Measurements from ENCODE around the gene KREMEN1. TPM values are rescaled to one million over a fixed set of nuclear protein-coding genes. Genes with fewer than 3 reads are reported as not detected.

KREMEN1 gene
- total RNA-seq, 1 donor from 2014 or later = 102 TPM

DNA sequence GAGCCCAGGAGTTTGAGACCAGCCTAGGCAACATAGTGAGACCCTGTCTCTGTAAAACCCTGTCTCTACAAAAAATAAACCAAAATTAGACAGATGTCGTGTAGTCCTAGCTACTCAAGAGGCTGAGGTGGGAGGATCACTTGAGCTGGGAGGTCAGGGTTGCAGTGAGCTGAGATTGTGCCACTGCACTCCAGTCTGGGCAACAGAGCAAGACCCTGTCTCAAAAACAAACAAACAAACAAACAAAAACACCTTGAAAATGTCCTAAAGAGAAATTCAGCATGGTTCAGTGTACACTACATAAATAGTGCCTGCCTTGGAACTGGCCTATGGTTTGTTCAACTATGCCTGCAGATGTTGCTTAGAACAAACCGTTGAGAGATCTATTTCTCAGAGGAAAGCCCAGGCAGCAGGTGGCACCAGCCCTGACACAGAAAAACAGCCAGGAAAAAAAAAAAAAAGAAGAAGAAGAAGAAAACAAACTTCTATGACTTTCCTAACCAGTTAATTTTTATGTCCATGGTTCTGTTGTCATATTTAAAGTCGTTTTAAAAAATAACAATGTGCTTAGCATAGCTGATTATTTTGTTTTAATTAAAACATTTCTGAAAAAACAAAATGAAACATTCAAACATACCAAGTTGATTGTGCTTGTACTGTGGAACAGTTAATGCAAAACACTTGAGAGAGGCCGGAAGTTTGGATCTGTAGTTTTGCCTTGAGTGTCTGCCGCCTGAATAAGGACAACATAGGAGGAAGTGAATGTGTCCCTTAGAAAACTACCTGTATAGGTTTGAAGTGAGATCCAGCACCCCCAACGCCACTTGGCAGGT is 5.4 kb downstream of the KREMEN1 start:
- no peak overlapping the region for H3K4me3 ChIP-seq
- DNase-seq = no peak
- H3K27ac ChIP-seq (replicated peaks) = peak overlapping the region; percentile 78
- intact Hi-C loops (cut with micrococcal nuclease) = no loop called here
- TF ChIP-seq, protein P1, sequence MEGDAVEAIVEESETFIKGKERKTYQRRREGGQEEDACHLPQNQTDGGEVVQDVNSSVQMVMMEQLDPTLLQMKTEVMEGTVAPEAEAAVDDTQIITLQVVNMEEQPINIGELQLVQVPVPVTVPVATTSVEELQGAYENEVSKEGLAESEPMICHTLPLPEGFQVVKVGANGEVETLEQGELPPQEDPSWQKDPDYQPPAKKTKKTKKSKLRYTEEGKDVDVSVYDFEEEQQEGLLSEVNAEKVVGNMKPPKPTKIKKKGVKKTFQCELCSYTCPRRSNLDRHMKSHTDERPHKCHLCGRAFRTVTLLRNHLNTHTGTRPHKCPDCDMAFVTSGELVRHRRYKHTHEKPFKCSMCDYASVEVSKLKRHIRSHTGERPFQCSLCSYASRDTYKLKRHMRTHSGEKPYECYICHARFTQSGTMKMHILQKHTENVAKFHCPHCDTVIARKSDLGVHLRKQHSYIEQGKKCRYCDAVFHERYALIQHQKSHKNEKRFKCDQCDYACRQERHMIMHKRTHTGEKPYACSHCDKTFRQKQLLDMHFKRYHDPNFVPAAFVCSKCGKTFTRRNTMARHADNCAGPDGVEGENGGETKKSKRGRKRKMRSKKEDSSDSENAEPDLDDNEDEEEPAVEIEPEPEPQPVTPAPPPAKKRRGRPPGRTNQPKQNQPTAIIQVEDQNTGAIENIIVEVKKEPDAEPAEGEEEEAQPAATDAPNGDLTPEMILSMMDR (IDR thresholded peaks at IDR 0.05; ENCODE audit: borderline replicate concordance) = no peak
- H3K36me3 ChIP-seq = no peaks in the 10 kb centered on the region
- H3K4me1 ChIP-seq = peaks cover 82% of the 10 kb centered on the region
- H3K27me3 ChIP-seq (ENCODE audit: low read depth) = peaks cover 4% of the 10 kb centered on the region
- no peaks in the 10 kb centered on the region for H3K9me3 ChIP-seq (replicated peaks)

- Histone ChIP-seq H3K9me3 (replicated peaks) (no peaks in the 10 kb centered on the region), H3K27me3 (ENCODE audit: low read depth) (peaks cover 2% of the 10 kb centered on the region), H3K4me1 (peaks cover 81% of the 10 kb centered on the region), H3K27ac (replicated peaks) (peak overlapping the region; percentile 78), H3K36me3 (no peaks in the 10 kb centered on the region), H3K4me3 (no peak overlapping the region)
- intact Hi-C loops (cut with micrococcal nuclease) = no loop called here
- TF ChIP-seq, protein P1 (IDR thresholded peaks at IDR 0.05; ENCODE audit: borderline replicate concordance) = no peak
- DNase-seq = no peak
These were observed 6.0 kb downstream of the KREMEN1 start for GRCh38 chr22:29078869-29079207.

- no peak overlapping the region for H3K4me3 ChIP-seq
- peak overlapping the region; percentile 78 for H3K27ac ChIP-seq (replicated peaks)
- no peaks in the 10 kb centered on the region for H3K9me3 ChIP-seq (replicated peaks)
- no peaks in the 10 kb centered on the region for H3K36me3 ChIP-seq
- DNase-seq = no peak
- peaks cover 81% of the 10 kb centered on the region for H3K4me1 ChIP-seq
- no peaks in the 10 kb centered on the region for H3K27me3 ChIP-seq (ENCODE audit: low read depth)
- intact Hi-C loops (cut with micrococcal nuclease) = no loop called here
- TF ChIP-seq, protein P1 (IDR thresholded peaks at IDR 0.05; ENCODE audit: borderline replicate concordance) = no peak
These were observed 6.5 kb downstream of the KREMEN1 start for GRCh38 chr22:29079218-29079901.

GRCh38 chr22:29080106-29080975 is 7.5 kb downstream of the KREMEN1 start:
- DNase-seq = no peak
- intact Hi-C loops (cut with micrococcal nuclease) = no loop called here
- H3K4me1 ChIP-seq = peaks cover 74% of the 10 kb centered on the region
- no peak overlapping the region for H3K4me3 ChIP-seq
- H3K27ac ChIP-seq (replicated peaks) = peak overlapping the region; percentile 78
- H3K27me3 ChIP-seq (ENCODE audit: low read depth) = no peaks in the 10 kb centered on the region
- H3K36me3 ChIP-seq = no peaks in the 10 kb centered on the region
- H3K9me3 ChIP-seq (replicated peaks) = no peaks in the 10 kb centered on the region
- TF ChIP-seq, protein P1 (IDR thresholded peaks at IDR 0.05; ENCODE audit: borderline replicate concordance) = no peak

DNA sequence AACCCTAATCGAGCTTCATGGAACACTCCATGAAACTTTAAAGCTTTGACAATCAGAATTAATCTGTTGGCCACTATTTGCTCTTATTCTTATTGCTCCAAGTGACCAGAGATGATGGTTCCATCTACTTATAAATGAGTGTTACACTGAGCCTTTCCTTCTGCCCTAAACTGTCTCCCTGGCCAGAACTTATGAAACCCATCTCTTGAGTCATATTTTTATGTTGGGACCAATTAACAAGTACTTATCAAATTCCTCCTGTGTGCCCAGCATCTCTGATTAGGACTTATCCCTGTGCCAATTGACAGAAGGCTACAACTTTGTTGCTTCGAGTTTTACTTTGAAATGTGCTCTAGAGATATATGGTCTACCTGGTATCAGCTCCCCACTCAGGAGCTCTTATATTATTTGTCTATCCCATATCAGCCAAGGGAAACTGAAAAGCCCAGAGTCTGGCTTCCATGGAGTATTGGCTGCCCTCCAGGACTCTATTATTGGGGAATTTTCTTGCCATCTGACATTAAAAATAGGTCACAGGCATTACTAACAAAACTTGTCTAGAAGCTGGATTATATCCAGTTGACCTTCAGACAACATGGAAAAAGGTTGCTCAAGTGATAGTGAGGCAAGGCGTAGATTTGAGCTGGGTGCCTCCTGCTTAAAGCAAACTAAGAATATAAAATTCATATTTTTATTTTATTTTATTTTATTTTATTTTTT is 8.8 kb downstream of the KREMEN1 start:
- H3K36me3 ChIP-seq = no peaks in the 10 kb centered on the region
- H3K27ac ChIP-seq (replicated peaks) = peak overlapping the region; percentile 78
- H3K9me3 ChIP-seq (replicated peaks) = no peaks in the 10 kb centered on the region
- TF ChIP-seq, protein P1 (IDR thresholded peaks at IDR 0.05; ENCODE audit: borderline replicate concordance) = no peak
- H3K4me1 ChIP-seq = peaks cover 74% of the 10 kb centered on the region
- intact Hi-C loops (cut with micrococcal nuclease) = no loop called here
- H3K27me3 ChIP-seq (ENCODE audit: low read depth) = no peaks in the 10 kb centered on the region
- H3K4me3 ChIP-seq = no peak overlapping the region
- DNase-seq = no peak
